GM19463 (cell line): ENCODE results near the gene POT1.

ENCODE experiments used
- ATAC-seq: cut with Tn5 transposase; IDR thresholded peaks from one replicate; pipeline ENCODE4 v1.9.1; 2021; ENCODE audit warnings: mild to moderate bottlenecking, moderate library complexity; ENCODE audit not compliant: unreplicated experiment

Gene POT1

DNA sequence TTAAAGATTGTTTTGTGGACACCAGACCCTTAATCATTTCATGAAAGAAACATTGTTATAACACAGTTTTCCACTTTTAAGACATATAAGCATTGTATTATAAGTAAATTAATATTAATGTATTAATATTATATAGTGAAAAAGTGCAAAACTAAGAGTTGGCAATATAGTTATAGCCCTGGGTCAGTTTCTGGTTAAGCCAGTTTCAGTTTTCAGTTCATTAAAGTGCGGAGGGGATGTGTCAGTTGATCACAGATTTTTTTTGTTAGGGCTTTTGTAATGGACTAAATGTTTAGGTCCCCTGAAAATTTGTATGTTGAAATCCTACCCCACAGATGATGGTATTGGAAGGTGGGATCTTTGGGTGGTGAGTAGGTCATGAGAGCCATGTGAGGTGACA, 118.3 kb downstream of the POT1 start:
- ATAC-seq = no peak

DNA sequence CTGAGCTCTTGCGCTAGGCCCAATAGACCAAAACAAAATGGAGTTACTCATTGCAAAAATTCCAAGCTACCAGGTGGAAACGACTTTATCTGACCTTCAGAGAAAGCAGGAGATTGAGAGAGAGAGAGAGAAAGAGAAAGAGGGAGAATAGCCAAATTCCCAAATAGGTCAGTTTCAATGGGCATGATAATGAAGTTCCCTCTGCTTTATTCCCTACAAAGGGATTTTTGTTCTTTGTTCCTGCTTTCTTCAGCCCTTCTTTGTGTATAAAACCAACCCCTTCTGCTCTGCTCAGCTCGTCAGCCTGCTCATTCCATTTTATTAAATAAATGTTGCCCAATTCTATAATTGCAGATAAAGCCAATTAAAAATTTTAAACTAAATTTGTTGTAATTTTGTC, 119.0 kb downstream of the POT1 start:
- no peak for ATAC-seq

DNA sequence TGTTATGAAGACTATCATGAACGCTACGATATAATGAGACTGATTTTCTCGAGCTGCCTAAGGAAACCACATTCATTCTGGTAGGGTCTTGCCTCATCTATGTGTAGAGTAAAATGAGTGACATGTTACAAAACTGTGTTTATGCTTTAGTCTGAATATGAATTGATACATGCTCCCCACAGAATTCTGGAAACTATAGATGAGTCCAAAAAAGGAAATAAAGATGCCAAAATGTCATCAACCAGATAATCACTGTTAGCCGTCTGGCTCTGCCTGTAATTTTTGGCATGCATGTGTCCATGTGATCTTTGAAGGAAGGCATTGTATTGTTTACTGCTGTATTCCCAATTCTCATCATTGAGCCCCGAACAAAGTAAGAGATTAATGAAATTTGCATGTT, 121.4 kb downstream of the POT1 start:
- ATAC-seq = no peak

DNA sequence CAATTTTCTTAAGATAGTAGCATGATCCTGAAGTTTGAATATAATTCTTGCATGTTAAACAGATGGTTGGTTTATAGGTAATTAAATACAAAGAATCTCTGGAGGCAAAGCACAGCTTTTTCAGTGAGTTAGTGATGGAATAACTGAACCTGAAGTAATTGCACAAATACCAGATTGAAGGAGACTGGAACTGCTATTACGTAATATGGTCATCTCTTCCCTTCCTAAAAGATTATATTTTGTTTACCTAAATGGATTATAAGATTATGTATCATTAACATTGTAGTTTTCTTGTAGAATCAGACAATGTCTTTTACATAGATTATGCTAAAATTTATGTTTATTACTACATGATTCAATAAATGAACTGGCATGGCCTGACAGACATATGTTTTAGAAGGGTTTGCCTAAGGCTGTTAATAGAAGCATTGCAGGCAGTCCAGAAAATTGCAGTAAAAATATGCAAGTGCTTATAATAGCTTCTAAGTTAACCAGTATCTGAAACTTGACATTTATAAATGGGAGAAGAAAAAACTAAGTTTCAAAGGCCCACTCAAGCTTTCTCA, 128.2 kb downstream of the POT1 start:
- no peak for ATAC-seq

DNA sequence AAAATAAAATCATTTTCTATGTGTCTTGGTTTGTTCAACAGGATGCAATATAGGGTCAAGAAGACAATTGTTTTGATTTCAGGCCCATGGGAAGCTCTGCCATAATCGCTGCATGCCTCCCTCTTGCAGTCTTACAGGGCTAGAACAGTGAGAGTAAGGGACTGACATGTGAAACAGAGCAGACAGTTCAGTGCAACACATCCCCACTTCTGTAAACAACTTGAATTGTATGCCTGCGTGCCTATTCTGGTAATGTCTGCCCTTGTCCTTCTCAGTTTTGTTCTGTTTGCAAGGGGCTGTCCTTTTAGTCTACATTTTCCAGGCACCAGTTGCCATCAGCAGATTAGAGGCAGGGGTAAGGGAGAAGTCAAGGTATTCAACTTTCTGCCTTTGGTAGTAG, 129.2 kb downstream of the POT1 start:
- no peak for ATAC-seq

DNA sequence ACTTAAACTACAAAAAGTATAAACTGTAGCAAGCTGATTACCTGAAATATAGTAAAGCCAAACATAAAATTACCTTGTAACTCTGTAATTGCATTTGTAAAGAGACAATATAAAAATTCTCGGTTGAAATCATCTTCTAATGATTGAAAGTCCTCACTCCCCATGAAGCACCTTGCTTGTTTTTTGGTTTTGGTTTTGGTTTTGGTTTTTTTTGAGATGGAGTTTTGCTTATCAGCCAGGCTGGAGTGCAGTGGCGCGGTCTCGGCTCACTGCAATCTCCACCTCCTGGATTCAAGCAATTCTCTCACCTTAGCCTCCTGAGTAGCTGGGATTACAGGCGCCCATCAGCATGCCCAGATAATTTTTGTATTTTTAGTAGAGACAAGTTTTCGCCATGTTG, 130.2 kb downstream of the POT1 start:
- ATAC-seq = no peak

DNA sequence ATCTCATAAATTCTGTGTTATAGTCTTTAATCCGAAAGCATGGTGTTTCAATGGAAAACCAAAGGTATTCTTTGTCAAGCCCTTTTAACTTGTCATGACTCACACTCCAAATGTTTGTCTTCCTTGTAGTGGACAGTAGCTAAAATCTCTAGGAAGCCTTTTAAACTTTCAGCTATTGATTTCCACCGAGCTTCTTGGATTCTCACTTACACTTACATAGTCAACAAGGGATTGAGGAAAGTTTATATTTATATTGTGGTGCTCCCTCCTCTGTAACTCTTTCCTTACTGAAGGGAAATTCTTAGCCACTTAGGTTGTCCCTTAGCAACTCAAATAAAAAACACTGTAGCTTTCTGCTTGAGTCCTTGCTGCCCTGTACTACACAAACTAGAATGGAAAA, 132.9 kb downstream of the POT1 start:
- ATAC-seq = no peak

DNA sequence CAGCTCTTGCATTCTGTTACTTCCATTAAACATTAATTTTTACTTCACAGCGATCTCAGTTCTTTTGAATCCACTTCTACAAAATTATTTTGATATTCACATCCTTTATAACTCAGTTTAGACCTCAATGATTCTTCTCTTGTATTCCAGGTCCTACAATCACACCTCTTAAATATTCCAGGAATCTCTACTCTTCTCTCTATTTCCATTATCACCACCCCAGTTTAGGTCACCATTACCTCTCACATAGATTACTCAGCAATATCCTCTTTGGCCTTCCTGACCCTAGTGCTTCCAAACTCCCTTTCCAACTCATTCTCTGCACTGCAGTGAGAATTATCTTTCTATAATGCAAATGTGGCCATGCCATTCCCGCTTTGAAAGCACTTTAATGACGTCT, 136.9 kb downstream of the POT1 start:
- ATAC-seq = no peak

DNA sequence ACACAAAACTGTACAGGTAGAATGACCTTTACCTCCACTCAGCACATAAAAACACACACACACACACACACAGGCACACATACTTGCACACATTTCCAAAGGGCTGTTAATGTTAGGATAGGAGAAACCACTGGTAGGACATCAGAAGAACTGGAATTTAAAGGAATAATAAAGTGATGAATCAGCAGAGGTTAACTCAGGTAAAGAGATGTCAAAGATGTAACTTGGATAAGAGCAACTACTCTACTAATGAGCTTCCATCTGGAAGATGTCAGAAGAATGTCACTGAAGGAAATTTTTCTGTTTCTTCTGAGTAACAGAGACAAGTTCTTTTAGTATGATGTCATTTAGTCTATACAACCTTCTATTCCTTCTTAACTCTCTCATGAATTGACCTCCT, 137.6 kb downstream of the POT1 start:
- no peak for ATAC-seq

DNA sequence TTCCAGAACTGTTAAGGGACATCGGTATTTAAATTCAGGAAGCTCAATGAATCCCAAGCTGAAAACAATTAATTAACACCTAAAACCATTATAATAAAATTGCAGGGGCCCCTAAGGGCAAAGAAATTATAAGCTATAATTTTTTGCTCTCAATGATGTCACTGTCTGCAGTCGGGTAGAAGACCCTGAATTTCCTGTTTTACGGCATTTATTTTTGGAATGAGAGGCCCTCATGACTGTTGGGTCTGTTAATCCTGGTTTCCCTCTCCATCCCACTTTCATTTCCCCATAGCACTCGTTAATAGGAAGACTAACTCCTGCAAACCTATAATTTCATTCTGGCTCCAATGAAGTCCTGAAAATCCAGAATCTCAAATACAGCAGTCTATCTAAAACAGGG, 138.2 kb downstream of the POT1 start:
- ATAC-seq = no peak

DNA sequence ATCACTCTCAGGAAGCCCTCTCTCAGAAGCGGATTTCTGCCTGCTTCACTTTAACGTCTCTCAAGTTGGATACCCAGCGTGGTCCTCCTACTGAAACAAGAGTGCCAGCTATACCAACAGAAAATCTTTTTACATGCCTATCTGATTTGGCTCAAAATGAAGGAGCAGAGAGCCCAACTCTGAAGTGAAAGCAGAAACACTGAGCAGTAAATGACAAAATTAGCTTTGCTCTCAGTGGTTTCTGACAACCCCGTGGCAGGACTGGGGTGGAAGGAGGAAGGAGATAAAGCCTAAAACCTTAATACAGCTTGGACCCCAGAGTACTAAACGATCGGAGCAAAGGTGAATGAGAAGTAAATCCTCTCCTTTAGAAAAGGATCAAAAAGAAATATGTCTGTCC, 139.0 kb downstream of the POT1 start:
- no peak for ATAC-seq

DNA sequence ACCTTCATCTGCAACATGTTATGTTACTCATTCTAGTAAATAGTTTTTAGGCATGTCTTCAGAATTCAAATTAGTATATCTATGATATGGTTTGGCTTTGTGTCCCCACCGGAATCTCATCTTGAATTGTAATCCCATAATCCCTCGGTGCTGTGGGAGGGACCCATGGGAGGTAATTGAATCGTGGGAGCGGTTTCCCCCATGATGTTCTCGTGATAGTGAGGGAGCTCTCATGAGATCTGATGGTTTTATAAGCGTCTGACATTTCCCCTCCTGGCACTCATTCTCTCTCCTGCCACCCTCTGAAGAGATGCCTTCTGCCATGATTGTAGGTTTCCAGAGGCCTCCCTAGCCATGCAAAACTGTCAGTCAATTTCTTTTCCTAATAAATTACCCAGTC, 143.6 kb downstream of the POT1 start:
- ATAC-seq = no peak

DNA sequence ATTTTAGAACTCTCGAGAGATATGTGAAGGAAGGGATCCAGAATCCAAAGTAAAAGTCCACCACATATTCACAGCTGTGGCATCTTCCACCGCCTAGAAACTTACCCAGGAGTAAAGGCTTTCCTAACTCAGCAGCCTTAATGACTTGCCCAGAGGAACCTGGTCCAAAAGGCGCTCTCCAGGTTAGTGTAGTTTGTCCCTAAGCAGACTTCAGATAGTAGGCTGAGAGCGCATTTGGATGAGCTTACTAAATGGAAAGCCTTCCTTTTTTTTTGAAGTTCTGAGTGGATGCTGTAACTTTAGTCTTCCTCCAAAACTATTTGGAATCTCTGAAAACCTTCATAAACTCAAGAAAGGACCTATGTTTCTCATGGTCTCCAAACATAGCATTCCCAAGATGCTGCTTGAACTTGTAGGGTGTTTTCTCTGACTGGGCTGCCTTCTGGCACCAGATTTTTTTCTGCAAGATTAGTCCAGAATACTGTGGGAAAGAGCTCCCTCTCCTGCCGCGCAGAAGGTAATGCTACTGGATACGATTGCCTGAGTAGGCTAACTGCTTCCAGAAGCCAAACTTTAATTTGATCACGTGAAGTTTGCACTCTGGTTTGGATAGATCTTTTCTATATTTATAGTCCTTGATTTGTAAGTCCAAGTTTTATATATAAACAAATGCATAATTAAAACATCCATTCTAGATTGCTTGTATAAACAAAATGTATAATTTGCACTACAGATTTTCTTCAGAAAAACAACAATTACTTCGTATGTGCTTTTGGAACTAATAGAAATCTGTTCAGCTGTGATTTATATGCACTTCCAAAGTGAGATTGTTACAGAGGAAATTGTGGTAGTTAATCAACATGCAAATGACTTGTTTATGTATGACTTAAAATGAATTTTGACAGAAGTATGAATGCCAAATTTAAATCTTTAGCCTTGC, 144.5 kb downstream of the POT1 start:
- ATAC-seq = peak; percentile 86

DNA sequence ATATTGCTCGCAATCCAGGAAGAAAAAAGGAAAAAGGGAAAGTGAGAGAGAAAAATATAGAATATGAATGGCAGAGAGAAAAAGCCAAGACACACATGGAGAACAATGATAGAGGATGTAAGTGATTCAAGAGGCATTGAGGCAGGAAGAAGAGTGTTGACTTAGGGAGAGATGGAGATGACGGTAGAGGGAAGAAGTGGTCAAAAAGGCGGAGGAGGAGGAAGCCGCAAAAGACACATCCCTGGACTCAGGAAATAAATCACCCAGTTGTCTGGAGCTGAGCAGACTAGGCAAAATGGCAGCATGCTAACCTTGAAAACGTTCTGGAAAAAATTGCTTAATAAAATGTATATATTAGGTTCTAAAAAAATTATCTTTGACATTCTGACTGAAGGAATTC, 146.4 kb downstream of the POT1 start:
- ATAC-seq = no peak

DNA sequence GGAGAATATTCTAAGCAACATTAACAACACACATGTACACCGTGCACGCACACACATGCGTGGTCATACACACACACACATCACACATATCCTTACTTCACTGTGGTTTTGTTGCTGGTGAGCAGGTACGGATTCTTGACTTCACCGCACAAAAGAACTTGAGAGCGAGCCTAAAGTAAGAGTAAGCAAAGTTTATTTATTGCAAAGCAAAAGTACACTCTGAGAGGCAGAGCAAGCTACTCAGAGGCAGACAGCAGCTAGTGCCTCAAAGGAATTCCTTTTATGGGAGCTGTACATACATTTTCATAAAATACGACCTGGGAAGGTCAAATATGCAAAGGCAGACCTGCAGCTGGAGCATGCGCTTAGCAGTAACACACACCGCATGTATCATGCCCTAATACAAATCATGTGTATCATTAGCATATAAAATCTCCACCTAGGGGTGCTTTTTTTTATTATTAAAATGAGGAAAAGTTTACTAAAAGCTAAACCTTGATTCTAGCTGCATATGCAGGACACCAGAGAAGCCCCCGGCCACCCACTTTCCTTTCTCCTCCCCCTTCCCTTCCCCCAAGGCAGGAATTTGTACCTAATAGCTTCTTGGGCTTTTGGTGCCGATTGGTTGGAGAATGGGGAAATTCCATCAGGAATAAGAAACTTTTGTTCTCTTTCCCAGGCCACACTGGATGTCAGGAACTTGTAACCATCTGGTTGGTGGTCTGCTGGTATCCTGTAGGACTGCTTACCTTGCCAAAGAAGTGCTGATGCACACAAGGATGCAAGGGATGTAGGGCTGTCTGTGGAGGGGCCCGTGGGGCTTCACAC, 147.5 kb downstream of the POT1 start:
- ATAC-seq = no peak

DNA sequence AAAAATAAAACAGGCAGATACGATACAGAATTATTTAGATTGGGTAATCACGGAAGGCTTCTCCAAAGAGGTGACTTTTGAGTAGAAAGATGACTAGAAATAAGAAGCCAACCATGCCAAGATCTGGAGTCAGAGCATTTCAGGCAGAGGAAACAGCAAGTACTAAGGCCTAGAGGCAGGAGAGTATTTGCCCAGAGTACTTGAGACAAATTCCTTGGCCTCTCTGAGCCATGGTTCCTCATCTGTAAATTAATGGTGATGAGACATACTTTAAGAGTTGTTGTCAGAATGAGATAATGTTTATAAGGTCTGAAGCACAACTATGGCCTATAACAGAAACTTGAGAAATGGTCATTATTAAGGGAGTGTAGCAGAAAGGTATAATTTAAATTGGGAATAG, 148.2 kb downstream of the POT1 start:
- no peak for ATAC-seq

DNA sequence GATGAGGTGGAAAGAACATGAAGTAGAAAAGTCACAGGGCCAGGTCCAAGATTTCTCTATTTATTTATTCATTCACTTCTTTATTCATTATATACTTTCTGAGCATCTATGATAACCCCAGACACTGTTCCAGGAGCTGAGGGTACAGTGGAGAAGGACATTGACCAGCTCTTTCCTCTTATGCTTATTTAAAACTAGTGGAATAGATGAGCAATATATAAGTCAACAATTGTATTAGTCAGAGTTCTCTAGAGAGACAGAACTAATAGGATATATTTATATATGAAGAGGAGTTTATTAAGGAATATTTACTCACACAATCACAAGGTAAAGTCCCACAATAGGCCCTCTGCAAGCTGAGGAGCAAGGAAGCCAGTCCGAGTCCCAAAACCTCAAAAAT, 149.0 kb downstream of the POT1 start:
- no peak for ATAC-seq

DNA sequence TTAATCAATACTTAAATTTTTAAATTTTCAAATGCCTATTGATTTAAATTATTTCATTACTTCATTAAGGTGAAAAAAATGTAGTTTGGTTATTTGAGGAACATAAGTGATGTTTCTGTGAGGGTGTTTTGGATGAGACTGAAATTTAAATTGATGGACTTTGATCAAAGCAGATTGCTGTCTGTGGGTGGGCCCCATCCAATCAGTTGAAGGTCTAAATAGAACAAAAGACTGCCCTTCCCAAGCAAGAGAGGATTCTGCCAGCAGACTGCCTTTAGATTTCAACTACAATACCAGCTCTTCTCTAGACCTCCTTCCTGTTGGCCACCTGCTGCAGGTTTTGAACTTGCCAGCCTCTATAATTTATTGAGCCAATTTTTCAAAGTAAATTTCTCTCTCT, 149.6 kb downstream of the POT1 start:
- ATAC-seq = no peak

DNA sequence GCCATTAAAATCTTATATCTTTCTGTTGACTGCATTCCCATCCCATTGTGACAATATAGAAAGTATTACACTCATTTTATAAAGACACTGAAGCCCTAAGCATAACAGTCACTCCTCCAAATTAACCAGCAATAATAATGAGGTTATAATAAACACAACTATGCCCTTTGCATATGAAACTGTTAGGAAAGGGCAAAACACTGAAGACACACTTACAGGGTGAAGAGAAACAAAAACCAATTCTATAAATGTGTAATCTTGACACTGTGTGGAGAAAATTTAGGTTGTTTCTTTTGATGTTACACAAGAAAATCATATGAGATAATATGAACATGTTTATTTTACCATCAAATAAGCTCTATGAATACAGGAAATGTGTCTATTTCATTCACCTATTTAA, 150.0 kb downstream of the POT1 start:
- no peak for ATAC-seq

DNA sequence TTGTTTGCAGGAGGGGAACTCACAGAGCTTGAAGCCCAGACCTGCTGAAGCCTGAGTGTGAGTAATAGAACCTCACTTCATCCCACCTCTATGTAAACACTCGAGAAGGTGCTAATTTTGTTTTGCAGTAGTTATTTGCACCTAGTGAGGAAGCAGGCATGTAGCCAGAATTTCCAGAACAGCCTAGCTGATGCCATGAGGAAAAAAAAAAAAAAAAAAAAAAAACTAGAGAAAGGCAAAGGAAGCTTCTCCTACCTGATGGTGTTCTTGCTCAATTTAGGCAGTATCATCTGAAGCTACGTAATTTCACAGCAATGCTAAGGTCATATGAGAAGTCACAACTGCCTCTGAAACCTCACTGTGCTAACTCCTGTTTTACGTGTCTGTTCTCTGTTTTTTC, 150.4 kb downstream of the POT1 start:
- no peak for ATAC-seq

DNA sequence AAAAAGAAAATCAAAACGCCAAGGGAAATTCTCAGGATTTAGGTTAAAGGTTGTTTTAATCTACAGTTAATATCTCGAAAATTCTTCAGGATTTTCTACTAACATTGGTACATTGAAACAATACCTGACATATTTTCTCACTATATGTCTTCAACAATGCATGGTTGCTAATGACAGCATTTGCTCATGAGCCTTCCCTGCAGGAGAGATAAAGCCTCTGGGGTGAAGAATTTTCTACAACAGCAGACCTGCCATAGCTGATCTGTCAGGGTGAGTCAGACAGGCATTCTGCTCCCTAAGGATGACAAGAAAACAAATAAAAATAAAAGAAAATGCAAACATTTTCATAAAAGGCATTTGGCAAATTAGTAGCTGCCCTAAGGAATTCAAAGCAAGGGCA, 152.4 kb downstream of the POT1 start:
- ATAC-seq = no peak

DNA sequence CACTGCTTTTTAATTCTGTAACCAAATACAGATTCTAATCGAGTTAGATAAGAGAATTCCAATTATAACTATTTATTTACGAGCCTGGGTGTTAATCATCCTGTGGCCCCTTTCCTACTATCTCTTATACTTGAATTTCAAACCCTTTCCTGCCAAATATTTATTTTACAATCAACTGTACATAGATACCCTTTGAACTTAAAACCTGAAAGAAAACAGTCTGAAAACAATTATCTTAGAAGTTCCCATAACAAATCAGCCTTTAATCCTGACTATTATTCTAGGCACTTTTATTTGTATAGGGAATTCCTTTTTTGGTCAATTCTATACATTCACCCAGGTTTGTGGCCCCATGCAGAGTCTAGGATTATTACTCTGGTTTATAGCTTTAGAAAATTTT, 153.5 kb downstream of the POT1 start:
- no peak for ATAC-seq
